NK-92 (cell line): ENCODE data around the gene HSBP1L1.

Experiments
- DNase-seq: peaks from one replicate; lab custom pipeline; 2025; ENCODE audit not compliant: unreplicated experiment; lab: John Stamatoyannopoulos, UW

The HSBP1L1 gene

GRCh38 chr18:79964330-79965118, at the start of gene HSBP1L1:
Gene HSBP1L1 (plus strand): TSS chr18:79964643. CDS start chr18:79964736, 93 bp downstream.
- no peak for DNase-seq

GRCh38 chr18:79915161-79916127, 49.0 kb upstream of the HSBP1L1 start:
- DNase-seq = no peak

DNA sequence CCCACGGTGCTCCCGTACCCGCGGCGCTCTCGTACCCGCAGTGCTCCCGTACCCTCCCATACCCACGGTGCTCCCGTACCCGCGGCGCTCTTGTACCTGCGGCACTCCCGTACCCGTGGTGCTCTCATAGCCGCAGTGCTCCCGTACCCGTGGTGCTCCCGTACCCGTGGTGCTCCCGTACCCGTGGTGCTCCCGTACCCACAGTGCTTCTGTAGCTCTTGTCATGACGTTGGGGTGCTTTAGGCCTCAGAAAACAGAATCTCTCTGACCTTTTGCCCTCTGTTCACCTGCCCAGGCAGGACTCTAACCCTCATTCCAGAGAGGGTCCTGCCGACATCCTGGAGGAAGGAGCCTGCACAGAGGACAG, 48.3 kb upstream of the HSBP1L1 start:
- no peak for DNase-seq

- no peak for DNase-seq
These were observed 47.8 kb upstream of the HSBP1L1 start for GRCh38 chr18:79916546-79917168.

DNA sequence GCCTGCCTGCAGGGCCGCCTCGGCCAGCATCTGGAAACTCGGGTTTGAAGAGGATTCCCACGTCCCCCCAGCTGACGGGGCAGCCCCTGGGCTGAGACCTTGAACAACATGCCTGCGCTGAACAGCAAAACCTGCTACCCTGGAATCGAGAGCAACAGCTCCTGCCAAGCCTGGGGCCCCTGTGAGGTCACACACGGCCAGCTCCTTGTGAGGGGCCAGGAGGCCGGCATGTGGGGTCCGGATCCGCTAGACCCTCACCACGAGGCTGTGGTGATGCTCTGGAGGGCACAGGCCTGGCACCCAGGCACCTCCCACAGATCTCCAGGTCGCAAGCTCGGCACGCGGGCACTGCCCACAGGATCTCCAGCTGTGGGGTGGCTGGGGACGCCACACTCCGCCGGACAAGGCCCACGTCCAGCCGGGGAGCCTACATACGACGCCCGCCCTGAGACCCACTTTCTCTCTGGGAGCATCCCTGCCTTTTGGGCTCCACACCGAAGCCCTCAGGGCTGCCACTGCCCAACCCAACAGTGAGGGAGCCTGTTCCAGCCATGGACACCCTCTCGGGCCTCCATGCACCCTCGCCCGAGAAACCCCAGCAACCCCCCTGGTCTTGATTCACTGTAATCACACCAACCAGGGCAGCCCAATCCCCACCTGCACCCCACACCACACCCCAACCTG, 47.1 kb upstream of the HSBP1L1 start:
- DNase-seq = no peak

DNA sequence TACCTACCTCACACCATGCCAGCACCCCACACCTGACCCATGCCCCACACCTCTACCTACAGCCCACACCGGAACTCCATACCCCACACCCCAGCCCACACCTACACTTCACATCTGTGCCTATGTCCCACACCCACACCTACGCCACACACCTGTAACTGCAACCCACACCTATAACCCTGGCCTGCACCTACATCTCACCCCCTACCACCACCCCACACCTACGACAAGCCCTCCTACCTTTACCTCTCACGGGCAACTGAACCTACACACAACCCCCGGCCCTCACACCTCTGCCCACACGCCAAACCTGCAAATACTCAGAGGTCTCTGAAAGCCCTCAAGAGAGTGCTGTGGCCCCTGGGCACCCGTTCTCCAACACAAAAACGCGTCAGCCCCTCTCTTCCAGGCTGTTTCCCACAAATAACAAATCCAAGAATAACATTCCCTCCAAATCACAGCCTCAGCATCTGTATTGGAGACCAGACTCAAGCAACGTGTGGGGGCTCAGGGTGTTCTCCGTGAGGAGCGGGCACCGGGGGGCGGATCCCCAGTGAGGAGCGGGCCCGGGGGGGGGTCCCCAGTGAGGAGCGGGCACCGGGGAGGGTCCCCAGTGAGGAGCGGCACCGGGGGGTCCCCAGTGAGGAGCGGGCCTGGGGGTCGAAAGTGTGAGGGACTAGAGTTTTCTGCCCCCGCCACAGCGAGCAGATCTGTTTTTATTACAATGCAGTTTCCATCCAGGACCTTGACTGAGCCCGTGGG, 46.4 kb upstream of the HSBP1L1 start:
- DNase-seq = no peak

DNA sequence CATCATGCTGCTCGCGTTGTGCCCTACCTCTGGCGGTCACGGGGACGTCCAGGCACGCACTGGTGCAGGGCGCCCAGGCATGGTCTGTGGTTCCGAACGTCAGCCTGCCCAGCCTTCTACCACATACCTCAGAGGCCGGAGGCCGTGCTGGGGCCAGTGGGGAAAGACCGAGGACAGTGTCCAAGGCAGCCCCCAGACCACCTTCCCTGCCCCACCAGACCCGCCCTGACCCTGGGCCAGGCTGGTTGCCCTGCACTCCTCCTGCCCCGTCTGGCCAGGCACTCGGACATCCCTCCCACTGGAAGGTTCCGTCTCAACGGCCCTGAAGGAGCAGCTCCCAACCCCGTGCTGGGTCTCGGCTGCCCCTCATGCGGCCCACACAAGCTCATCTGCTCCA, 45.8 kb upstream of the HSBP1L1 start:
- no peak for DNase-seq

GRCh38 chr18:79919089-79919488, 45.4 kb upstream of the HSBP1L1 start:
- no peak for DNase-seq

- no peak for DNase-seq
These were observed 42.2 kb upstream of the HSBP1L1 start for GRCh38 chr18:79921984-79922965.

DNA sequence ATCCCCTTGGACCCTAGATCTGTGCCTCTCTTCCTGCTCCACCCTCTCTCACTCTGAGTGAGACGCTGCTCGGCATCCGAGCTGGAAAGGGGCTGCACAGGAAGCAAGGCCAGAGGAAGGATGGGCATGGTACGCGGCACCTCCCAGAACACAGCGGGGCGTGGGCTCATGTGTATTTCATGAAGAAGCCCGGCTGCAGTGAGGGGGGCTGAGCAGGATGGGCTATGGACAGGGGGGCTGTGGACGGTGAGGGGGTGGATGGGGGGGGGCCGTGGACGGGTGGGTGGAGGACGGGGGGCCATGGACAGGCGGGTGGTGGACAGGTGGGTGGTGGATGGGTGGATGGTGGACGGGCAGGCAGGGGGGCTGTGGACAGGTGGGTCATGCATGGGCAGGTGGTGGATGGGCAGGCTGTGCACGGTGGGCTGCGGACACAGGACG, 41.5 kb upstream of the HSBP1L1 start:
- no peak for DNase-seq

DNA sequence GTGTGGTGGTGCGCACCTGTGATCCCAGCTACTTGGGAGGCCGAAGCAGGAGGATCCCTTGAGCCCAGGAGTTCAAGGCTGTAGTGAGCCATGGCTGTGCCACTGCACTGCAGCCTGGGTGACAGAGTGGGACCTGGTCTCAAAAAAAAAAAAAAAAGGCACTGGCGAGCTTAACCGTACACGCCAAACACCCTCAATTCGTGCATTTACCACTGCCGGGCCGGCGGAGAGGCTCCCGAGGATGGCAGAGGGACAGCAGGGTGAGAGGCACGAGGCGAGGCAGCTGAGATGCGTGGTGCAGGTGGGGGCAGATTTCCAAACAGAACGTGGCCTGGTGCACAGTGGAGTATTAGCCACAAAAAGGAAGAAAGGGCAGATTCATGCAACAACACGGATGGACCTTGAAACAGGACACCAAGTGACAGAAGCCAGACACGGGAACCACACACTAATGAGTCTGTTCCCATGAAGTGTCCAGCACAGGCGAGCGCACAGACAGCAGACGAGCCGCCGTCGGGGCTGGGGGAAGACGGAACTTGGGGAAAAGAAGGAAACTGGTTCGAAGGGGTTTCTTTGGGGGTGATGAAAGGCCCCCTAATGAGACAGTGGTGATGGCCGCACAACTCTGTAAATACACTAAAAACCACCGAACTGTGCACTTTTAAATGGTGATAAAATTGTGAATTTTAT, 40.4 kb upstream of the HSBP1L1 start:
- DNase-seq = no peak

- DNase-seq = no peak
These were observed 39.4 kb upstream of the HSBP1L1 start for GRCh38 chr18:79924814-79925731.

DNA sequence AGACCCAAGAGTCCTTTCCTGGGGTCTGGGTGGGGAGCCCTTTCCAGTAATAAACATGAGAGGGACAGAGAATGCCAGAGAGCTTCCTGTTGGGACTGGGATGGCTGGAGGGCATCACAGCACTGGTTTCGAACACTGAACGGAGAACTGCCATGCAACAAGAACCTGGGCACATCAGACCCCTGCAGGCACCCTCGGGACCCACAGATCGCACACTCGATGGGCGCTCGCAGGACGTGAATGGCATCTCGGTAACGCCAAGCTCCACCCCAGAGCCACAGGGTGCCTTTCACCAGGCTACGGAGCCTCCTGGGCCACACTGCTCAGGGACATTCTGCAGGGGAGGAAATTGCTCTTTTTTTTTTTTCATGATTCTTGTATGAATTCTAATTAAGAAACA, 38.1 kb upstream of the HSBP1L1 start:
- no peak for DNase-seq

DNA sequence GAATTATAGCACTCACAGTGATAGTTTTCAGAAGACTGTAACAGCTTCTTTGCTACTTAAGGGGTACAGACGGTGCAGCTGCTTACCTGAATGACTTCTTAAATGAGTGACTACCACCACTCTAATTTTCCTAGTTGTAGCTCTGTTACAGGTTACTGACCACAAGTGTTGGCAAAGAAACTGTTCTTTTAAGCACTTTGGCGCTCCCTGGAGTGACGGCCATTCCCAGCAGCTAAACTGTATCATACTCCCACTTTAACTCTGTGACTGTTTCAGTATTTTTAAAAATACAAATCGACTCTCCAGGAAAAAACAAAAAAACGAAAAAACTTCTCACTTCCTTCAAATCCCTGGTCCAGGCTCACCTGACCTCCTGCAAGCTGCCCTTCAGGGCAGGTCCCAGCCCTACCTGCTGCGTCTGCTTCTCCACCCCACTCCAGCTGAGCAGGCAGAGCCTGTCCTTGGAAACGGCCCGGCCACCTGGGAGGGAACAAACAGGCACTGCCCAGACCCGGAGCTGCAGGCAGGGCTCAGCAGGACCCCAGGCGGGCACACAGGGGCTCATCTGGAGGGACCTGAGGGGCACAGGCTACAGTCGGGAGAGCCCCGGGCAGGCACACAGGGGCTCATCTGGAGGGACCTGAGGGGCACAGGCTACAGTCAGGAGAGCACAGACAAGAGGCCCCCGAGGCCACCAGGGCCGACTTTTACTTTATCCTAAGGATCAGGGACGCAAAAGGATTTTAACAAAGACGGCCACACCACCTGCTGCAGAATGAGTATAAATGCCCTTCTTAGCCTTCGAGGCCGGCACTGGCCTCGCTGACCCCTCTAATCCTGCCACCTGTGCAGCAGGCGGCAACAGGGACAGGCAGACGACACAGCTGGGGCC, 37.5 kb upstream of the HSBP1L1 start:
- DNase-seq = no peak

DNA sequence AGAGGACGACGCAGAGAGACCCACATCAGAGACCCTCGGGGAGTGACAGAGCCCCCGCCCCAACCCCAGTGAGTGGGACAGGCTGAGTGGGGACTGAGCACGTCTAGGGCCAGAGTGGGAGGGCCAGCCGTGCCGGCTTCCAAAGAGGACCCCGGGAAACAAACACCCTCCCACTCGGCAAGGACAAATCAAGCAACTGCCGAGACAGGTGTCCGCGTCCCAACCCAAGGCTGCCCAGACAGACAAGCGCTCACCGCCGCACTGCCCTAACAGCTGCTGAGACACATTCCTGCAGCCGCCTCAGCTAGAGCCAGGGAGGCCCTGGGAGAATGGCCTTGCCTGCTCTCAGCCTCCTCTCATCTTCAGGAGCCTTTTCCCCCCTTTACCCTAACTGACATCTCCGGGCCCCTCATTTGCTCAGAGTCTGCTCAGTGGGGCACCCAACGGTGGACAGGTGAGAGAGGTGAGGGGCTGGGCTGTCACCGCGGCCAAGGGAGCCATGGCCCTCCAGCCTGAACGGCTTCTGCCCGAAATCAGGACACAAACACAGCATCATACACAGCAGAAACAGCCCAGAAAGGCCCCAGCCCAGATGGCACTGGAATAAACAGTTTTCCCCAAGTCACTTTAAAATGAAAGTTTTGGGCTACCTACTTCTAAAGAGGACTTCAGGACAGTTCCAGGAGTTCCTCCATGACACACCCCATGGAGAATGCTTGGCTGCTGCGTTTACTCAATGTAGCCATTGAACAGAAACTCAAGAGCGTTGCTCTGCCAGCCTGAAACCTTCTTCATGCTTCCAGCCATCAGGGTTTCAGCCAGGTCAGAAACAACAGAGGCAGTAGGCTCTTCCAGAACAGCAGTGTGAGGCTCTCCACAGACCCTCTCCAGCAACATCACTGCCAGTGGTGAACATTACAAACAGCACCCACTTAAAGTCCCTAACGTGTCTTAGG, 36.6 kb upstream of the HSBP1L1 start:
- DNase-seq = no peak
